Activated CD4-positive, alpha-beta T cell treated with anti-CD3 and anti-CD28 coated beads, Interleukin-2, amount 50 U/mL, for 48 hours (primary cell): ENCODE data around the gene ADAP1.
"Not testable (repeated sequence)": the region's sequence is repeated elsewhere in the genome, so short reads cannot be mapped to it uniquely, and the experiment has no call there.

Source experiments
- DNase-seq, 2 experiments: peaks; one replicate each; pipeline ENCODE4 v3.0.0-alpha.2; 2020

ADAP1 gene

DNA sequence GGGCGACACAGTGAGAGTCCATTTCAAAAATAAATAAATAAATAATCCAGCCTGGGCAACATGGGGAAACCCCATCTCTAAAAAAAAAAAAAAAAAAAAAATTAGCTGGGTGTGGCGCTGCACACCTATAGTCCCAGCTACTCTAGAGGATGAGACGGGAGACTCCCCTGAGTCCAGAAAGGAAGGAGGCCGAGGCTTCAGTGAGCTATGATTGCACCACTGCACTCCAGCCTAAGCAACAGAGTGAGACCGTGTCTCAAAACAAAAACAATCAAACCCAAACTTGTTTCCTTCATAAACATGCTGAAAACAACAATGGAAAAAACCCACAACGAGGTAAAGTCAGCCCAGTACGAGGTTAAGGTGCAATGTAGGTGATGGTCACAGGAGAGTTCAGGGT is 19.7 kb upstream of the ADAP1 start:
- no peak for DNase-seq

DNA sequence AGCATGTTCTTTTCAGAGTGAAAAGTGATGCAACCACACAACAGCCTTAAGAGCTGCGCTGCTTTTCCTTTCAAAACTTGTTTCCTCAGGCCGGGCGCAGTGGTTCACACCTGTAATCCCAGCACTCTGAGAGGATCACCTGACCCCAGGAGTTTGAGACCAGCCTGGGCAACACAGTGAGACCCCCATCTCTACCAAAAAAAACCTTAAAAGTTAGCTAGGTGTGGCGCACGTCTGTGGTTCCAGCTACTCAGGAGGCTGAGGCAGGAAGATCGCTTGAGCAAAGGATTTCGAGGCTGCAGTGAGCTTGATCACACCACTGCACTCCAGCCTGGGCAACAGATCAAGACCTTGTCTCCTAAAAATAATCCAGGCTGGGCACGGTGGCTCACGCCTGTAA is 18.8 kb upstream of the ADAP1 start:
- no peak for DNase-seq

DNA sequence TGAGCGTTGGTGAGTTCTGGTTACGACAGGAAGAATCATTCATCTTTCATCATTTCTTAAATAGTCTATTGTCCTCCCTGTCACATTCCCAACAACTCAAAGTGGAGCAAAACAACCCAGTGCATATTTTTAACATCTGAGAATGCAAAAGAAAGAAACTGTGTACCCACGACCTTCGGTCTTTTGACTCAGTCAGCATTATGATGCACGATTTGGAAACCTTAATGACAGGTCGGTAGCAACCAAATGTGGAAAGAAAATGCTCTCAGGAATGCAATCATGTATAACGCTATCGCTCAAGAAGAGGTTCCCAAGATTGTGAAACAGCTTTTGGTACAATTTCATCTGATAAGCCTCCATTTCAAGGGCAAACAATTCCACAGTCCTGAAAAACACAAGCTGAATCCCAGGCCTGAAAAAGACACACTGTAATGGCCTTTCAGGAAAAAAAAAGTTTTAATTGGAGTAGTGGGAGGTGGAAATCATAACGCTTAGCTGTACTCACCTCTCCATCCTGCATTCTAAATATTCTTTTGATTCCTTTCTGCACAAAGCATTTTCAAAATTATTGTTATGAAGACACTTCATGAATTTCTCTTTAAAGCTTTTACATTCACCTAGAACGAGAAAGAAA is 18.3 kb upstream of the ADAP1 start:
- DNase-seq, result no peak

DNA sequence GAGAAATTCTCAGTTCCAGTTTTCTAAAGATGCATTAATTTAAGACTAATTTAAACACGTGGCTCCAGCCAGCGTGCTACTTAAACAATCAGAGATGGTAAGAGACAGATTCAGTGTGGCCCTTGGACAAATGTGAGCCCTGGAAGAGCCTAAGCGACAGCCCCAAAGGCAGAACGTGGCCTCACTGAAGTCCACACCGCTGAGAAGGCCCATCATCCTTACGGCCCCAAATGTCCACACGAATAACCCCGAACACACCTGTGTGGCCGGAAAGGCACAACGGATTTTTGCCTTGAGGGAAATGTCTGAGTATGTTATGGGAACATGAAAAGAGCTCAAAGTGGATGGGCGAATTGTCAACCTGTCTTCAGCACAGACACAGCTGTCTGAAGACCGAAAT is 17.6 kb upstream of the ADAP1 start:
- DNase-seq, result no peak

DNA sequence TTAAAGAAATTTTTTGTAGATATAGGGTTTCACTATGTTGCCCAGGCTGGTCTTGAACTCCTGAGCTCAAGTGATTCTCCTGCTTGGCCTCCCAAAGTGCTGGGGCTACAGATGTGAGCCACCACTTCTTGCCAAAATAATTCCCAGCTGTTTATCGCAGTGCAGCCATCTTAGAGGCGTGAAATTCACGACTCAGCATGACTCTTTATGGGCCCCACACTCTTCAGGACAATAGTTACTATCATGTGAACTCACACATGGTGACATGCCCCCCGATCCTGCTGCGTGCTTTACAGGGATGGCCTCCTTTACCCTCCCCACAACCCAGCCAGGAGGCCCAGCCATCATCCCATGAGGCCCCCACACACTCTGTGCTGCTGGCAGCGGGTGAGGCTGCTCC is 16.3 kb upstream of the ADAP1 start:
- DNase-seq, result no peak

DNA sequence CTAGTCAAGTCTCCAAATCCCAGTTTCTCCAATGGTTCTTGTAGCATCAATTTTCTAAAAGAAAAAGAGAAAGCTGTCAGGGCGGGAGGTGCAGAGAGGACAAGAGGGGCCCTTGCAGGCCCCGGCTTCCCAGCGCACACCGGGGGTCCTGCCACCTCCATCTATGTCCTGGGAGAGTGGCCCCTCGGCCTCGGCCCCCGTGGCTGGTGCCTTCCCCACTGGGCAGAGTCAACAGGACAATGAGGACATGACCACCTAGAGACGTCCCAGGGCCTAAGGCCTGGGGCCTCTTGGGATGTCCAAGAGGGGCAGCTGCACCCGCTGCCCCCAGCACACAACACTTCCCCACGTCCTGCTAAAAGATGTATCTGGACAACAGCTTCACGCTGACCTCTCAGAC is 14.9 kb upstream of the ADAP1 start:
- DNase-seq, result no peak

DNA sequence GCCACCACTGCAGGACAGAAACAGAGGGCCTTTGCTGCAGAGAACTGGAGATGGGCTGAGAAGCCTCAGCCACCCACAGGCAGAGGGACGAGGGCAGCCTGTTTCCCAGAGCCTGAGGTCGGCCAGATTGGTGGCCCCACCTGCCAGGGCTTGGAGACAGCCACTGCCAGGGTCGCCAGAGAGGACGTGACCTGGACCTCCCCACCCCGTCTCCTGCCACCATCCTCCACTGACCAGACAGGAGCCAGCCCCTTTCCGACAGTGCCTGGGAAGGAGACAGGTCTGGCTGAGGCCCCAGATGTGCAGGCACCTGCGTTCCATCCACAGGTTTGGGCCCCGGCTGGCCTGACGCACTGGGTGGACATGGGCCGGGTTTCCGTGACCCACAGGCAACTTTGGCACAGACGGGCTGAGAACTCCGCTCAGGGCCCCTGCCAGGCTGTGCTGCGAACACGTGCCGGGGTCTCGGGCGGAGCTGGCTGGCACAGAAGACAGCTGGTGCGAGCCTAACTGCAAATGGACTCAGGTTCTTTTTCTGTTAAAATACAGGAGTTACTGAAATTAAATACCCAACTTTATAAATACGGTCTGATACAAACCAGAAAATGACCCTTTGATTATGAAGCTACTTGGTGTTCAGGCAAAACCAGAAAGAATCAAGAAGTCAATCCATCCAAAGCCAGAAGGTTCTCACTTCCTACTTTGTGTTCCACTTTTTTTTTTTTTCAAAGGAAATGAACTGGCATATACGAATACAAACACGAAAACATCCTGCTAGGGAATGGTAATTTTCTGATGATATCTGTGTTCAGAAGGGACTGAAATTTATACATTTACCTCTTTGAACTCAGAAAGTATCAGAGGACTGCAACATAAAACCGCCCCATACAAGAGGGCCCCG is 14.0 kb upstream of the ADAP1 start:
- DNase-seq, result no peak

DNA sequence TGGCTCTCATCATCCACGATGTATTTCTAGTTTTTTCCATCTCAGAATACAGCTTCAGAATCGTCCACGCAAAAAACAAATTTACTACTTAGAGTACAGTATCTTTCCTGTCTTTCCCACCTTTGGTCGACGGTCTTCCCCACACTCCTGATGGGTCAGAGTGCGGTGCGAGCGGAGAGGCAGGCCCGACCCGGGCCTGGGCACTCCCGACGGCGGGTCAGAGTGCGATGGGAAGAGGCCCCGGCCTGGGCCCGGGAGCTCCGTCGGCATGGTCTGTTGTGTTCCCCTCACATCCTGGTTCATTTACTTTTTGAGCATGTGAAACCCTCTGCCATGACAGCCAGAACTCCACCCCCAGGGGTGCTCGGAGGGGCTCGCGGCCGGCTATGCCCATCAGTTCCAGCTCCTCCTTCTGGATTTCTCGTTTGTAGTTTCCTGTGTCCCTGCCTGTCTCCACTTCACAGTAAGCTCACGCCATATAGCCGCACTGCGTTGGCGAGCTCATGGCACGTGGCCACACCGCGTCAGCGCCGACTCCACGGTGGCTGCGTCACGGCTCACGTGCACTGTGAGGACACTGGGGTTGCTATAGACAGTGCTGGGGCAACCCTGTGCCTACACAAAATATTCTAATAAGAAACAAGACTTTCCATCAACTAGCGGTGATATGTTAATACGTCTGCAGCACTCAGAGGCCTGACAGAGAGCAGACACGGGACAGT is 13.0 kb upstream of the ADAP1 start:
- DNase-seq, result no peak

DNA sequence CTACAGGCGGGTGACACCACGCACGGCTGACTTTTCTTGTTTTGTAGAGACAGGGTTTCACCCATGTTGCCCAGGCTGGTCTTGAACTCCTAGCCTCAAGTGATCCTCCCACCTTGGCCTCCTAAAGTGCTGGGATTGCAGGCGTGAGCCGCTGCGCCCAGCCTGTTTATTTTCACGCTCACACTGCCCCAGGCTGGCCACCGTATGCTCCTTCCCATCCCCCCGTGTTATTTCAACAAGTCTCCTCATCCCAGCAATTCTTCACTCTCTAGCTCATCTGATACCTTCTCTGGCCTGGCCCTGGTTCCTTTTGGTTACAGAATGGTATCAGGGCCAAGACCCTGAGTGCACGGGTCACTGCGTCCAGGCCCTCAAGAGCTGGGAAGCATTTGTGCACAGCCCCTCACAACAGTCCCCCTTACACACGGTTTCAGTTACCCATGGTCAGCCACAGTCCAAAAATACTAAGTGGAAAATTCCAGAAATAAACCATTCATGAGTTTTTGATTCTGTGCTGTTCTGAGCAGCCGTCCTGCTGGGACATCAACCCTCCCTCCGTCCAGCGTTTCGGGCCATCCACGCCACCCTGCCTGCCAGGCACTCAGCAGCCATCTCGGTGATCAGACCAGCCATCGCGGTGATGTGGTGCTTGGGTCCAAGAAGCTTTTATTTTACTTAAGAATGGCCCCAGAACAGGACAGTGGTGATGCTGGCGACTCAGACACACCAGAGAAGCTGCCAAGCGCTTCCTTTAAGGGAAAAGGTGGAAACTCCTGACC is 12.0 kb upstream of the ADAP1 start:
- DNase-seq, result no peak

DNA sequence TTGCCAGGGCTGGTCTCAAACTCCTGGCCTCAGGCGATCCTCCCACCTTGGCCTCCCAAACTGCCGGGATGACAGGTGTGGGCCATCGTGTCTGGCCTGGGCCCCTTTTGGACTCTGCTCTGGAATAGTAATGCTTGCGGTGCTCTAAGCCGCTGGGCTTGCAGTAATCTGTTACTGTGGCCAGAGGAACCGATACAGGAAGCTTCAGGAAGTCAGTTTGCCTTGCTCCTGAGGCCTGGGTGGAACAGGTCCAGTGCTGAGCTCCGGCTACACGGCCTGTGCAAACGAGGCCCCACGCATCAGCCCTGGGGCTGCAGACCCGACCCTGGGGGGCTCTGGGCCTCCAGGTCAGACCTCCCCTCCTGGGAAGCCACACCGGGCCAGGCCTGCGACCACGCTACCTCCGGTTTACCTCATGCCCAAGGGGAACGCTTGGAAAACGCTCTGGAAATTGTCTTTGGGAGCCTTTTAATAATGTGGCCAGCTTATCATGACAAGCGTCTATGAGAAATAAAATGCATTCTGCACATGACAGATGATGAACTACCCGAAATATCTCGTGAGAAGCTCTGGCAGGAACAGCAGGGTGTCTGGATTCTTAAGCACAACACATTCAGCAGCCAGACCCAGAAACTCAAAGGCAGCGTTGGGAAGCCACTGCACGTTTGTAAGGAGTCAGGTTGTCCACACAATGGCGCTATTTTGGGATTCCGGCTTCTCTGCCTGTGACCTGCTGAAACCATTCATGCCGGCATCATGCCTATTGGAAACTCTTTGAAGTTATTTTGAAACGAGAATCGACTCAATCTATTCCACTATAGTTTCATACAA is 10.1 kb upstream of the ADAP1 start:
- DNase-seq, result no peak

DNA sequence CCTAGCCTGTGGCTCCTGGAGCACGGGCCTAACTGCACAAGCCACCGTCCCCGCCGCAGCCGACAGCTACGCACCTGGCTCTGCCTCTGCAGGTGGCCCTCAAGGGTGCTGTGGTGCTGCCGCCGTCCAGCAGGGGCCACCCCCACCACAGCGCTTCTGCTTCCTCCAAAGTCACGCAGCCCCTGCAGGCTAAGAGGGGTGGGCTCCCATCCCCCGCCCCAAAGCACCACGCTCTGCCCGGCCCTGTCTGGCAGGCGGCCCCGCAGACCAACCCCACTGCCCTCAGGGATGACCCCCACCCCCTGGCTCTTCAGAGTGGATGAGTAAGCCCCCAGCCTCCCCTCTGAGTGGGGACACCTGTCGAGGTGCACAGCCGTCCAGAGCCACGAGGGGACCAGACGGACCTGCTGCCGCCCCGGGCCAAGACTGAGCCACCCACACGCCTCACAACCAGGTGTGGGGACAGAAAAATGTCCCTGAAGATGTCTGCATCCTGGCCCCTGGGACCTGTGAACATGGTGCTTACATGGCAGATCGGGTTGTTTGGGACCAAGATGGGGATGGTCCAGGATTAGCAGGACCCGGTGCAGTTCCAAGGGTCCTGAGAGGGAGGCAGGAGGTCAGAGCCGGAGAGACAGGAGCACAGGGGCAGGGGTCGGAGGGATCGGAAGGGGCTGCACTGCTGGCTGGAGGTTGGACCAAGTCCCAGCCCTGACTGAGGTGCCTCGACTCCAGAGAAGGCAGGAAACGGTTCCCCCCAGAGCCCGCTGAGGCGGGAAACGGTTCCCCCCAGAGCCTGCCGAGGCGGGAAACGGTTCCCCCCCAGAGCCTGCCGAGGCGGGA is 9.0 kb upstream of the ADAP1 start:
- DNase-seq, result peak in 1 of 2 experiments; percentile 14

DNA sequence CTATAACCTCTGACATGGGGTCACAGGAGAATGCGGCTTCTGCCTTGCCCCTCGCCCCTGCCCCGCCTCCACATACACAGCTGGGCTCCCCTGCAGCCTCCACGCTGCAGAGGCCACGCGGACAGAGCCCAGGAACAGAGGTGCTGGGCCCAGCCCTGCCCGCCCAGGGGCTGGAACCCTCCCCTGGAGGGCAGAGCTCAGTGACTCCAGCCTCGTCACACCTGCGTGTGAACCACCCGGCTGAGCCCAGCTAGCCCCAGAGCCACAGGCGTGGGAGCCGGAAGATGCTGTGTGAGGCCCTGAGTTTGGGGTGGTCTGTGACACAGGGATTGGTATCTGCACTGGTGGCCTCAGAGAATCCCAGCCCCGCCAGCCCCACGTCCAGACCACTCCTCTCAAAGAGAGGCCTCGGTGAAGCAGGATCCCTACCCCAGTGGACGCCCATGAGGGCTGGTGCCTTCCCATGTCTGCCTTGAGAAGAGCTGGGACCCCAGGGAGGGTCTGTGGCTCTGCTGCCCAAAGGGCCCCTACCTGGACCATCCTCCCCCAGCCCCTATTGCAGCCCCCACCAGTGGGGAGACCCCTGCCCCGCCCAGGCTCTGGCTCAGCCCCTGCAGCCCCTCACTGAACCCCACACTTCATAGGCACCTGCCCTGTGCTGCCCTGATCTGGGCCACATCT is 8.1 kb upstream of the ADAP1 start:
- no peak for DNase-seq

DNA sequence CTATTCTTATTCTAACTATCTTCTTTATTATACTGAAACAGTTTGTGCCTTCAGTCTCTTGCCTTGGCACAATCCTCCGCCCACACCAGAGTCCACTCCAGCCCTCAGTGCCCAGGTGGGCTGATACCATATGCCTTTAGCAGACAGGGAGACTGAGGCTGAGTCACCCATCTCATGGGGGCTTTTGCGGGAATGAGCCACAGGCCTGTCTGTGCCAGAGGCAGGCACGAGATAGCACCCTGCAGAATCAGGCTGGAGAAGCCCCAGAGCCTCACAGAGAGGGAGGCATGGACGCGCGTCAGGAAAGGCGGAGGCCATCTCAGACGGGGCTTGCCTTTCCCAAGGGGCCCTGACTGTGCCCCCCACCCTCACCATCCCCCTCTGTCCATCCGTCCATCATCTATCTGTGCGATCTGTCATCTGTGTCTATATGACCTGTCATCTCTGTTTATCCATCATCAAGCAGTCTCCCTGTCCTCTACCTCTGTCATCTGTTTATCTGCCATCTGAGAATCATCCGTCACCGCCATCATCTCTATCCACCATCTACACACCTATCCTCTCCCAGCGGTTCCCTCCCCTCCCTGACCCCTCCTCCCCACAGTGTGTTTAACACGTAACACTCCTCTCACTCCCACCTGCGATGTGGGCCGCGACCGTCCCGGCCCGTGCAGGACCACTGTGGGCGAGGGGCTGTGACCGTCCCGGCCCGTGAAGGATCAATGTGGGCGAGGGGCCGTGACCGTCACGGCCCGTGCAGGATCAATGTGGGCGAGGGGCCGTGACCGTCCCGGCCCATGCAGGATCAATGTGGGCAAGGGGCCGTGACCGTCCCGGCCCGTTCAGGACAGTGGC is 7.3 kb upstream of the ADAP1 start:
- DNase-seq, result no peak

DNA sequence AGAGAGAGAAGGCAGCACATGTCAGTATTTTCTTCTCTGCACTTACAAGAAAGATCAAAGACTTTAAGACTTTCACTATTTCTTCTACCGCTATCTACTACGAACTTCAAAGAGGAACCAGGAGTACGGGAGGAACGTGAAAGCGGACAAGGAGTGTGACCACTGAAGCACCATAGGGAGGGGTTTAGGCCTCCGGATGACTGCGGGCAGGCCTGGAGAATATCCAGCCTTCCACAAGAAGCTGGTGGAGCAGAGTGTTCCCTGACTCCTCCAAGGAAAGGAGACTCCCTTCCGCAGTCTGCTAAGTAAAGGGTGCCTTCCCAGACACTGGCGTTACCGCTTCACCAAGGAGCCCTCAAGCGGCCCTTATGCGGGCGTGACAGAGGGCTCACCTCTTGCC is 6.5 kb upstream of the ADAP1 start:
- DNase-seq, result not testable (repeated sequence)

DNA sequence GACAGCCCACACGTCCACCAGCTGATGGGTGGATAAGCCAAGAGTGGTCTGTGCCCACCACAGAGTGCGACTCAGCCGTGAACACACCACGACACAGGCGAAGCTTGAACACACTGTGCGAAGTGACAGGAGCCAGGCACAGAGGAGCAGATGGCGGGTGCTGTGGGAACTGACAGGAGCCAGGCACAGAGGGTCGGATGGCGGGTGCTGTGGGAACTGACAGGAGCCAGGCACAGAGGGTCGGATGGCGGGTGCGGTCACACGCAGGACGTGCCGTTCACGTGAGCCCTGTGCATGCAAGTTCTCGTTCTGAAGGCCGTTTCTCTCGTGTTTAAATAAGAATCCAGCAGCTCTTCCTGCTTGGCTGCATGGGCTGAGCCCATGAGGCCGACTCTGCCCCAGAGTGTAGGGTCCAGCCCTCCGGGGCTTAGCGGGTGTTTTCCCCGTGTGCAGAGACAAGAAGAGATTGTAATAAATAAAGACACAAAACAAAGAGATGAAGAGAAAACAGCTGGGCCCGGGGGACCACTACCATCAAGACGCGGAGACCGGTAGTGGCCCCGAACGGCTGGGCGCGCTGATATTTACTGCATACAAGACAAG is 5.9 kb upstream of the ADAP1 start:
- DNase-seq, result no peak

DNA sequence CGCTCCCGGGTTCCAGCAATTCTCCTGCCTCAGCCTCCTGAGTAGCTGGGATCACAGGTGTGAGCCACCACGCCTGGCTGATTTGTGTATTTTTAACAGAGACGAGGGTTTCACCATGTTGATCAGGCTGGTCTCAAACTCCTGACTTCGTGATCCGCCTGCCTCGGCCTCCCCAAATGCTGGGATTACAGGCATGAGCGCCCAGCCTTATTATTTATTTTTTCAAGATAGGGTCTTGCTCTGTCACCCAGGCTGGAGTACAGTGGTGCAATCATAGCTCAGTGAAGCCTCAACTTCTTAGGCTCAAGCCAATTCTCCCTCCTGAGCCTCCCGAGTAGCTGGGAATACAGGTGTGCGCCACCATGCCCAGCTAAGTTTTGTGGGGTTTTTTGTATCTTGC is 5.3 kb upstream of the ADAP1 start:
- not testable (repeated sequence) for DNase-seq

DNA sequence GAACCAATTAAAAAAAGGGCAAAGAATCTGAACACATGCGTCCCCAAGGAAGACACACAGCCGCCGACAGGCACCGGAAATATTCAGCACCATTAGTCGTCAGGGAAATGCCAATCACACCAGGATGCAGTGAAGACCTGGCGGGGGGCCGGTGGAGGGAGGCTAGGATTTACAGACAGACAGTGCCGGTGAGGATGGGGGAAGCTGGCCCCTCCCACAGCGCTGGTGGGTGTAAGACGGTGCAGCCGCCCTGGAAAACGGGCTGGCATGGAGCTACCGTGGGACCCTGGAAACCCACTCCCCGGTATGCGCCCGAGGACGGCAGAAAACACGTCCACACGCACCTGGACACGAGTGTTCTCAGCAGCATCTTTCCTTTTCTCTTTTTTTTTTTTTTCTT is 4.8 kb upstream of the ADAP1 start:
- no peak for DNase-seq

DNA sequence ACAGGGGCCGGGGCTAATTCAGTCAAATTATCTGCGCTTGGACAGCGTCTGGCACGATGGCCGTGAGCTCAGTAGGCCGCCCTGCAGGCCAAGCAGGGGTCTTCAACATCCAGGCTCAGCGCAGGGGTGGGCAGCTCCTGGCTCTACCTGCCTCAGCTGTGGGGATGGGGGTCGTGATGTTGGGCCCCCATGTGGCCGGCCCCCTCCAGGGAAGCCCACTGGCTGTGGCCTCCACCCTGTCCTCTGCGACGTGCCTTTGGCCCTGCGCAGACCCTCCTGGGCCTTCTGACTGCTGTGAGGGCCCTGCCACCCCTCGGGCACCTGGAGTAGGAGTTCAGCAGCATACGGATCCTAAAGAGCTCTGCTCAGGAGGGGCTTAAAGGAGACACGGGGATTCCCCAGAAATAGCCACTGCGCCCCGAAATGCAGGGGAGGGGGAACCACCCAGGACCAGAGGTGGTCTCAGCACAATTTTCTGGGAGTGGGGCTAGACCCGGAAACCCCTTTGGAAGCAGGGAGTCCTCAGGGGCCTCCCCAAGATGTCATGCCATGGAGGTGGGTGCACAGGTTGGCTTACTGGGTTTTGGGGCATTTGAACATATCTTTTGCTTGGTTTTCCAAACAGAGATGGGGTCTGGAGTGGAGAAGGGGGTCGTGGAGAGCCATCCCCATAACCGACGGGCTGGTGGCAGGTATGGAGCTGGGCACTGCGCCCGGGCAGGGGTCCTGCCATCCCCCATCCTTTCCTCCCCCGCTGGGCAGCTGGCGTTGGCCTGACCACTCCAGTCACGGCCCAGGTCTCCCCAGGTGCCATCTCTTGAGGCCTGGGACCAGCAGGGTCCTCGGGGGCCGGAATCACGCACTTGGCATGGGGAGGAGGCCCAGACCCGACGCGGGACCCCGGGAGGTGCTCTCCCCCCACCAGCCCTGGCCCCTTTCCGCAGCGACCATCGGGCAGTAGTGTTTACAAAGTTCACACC is 4.0 kb upstream of the ADAP1 start:
- no peak for DNase-seq
